GM12875 (cell line): Measurements from ENCODE around the gene SSC4D.

Experiments used
- H3K4me3 ChIP-seq: one replicate; pipeline ENCODE4 v1.5.1; 2011; ENCODE audit warnings: low read depth, low read length, control low read depth
- CTCF ChIP-seq: IDR thresholded peaks from 2 replicates; pipeline ENCODE4 v1.5.1; 2011; ENCODE audit warnings: low read depth, mild to moderate bottlenecking, control low read depth, inconsistent platforms, low read length, moderate library complexity, borderline replicate concordance; ENCODE audit not compliant: insufficient read depth

Gene SSC4D

GRCh38 chr7:76343294-76343930, 66.1 kb downstream of the SSC4D start:
- no peak overlapping the region for H3K4me3 ChIP-seq
- TF ChIP-seq CTCF: no peak

GRCh38 chr7:76342222-76342621, 67.3 kb downstream of the SSC4D start:
- H3K4me3 ChIP-seq: no peak overlapping the region
- TF ChIP-seq CTCF: no peak

GRCh38 chr7:76340617-76341131, 68.8 kb downstream of the SSC4D start:
- H3K4me3 ChIP-seq: no peak overlapping the region
- TF ChIP-seq CTCF: no peak
